ENCODE results near the gene UBC.
"Not testable (repeated sequence)": the region's sequence is repeated elsewhere in the genome, so short reads cannot be mapped to it uniquely, and the experiment has no call there.

Gene UBC

GRCh38 chr12:124930586-124930985 lies 16.1 kb upstream of the UBC start:
- DNase-seq = no peak

DNA sequence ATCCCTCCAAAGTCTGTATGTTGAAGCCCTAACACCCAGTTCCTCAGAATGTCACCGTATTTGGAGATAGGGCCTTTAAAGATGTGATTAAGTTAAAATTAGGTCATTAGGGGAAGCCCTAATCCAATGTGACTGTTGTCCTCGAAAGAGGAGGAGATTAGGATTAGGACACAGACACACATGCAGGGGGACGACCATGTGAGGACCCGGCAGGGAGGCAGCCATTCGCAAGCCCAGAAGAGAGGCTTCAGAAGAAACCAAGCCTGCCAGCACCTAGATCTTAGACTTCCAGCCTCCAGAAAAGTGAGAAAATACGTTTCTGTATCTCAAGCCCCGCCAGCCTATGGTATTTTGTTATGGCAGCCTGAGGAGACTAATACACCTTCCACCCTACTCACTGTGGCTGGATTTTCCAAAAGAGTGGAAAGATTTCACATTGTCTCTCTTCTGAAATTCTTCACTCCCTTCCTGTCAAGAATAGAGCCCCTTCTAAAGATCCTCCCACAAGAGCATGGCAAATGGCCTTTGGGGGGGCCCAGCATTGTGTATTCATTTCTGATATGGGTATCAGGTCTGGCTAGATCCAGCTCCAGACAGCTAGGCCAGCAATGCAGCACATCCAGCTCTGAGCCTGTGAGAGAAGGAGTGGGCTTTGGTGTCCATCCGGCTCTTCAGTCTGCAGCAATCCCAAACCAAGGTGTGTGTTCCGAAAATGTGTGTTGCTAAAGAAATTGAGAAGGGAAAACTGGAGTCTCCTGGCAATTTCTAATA lies 15.4 kb upstream of the UBC start:
- DNase-seq = no peak

- DNase-seq = no peak
These were observed 14.6 kb upstream of the UBC start for GRCh38 chr12:124928912-124929530.

DNA sequence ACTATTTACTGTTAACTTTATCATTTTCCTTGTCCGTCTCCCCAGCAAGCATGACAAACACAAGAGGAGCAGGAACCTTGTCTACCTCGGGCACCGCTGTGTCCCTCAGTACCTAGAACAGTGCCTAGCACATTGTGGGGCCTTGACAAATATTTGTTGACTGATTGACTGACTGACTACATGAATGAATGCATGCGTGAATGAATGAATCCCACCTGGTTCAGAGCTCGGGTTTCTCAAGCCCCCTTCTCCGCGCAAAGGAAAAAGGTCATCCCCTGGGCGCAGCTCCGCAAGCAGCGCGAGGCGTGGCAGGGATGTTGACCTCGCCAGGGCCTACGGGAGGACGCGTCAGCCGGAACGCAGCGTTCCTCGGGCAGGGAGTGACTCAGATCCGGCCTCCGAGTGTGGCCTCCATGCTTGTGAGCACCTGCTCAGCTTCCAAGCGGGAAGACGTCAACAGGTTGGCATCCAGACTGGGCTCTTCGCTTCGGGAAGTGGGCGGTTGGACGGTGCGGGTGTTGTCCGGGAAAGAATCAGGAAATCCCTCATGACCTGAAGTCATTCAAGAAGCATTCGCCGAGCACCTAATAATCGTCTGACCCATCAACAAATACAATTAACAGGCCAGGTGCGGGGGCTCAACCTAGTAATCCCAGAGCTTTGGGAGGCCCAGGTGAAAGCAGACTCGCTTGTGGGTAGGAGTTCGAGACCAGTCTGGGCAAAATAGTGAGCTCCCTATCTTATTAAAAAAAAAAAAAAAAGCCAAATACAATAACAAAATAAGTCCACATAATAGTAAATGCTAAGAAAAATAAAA lies 13.9 kb upstream of the UBC start:
- DNase-seq = peak in 1 of 2 donors; percentile 39

- DNase-seq = peak; percentile 92 to 94
These were observed 13.0 kb upstream of the UBC start for GRCh38 chr12:124927201-124928094.

- DNase-seq = not testable (repeated sequence)
These were observed 11.3 kb upstream of the UBC start for GRCh38 chr12:124925782-124926181.

GRCh38 chr12:124925117-124925516 lies 10.7 kb upstream of the UBC start:
- no peak for DNase-seq

GRCh38 chr12:124923905-124924734 lies 9.7 kb upstream of the UBC start:
- DNase-seq = no peak

DNA sequence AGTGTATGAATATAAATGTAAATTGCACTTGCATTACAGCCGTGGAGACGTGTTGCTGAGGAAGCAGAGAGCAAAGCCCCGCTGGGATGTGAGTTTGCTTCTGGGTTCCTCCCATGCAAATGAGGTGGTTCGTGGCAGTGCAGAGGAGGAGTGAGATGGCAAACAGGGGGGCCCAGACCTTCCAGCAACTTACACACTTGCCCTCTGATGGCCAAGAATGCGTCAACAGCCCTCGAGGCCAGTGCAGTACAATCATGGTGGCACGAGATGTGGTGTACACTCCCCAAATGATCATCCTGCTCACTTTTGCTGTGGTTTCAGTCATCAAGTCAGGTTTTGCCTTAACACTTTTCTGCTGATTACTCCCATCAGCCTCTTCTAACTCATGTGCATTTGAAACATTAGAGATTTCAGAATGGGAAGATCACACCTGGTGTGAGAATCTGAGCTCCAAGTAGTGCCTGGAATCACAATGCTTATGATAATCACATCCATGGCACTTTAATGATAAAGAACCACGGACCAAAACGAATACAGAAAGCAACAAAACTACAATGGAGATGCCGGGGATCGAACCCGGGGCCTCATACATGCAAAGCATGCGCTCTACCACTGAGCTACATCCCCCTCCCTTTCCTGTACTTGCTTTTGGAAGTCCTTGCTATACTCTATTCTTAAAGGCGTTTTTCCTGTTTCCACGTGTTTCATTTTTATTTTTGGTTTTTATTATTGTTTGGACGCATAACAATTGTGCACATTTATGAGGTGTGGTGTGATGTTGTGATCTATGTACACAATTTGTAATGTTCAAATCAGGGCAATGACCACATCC lies 7.0 kb upstream of the UBC start:
- DNase-seq = peak; percentile 79 to 86

GRCh38 chr12:124920353-124920935 lies 6.0 kb upstream of the UBC start:
- no peak for DNase-seq

- peak; percentile 51 to 74 for DNase-seq
These were observed 5.3 kb upstream of the UBC start for GRCh38 chr12:124919521-124920352.

- DNase-seq = not testable (repeated sequence)
These were observed 4.2 kb upstream of the UBC start for GRCh38 chr12:124918622-124918988.

DNA sequence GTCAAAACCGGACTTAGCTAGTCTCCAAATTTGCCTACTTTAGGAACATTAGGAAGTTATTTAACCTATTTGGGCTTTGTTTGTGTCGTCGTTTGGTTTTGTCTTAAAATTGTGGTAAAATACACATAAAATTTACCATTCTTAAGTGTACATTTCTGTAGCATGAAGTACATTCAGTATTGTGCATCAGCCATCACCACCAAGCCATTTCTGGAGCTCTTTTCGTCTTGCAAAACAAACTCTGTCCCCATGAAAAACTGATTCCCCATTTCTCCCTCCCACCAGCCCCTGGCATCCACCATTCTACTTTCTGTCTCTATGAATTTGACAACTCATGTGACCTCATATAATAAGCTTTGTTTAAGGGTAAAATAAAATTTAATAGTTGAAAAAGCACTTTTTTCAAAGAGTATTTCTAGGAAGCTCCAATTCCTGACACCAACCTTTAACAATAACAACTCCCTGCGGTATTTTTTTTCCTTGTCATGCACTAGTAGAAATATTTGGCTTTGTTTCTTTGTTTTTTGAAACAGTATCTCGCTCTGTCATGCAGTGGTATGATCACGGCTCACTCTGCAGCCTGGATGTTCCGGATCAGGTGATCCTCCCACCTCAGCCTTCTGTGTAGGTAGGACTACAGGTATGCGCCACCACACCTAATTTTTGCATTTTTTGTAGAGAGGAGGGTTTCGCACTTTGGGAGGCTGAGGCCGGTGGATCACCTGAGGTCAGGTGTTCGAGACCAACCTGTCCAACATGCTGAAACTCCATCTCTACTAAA lies 3.6 kb upstream of the UBC start:
- DNase-seq = no peak

- peak; percentile 96 to 97 for DNase-seq
These were observed 2.8 kb upstream of the UBC start for GRCh38 chr12:124917135-124917840.

DNA sequence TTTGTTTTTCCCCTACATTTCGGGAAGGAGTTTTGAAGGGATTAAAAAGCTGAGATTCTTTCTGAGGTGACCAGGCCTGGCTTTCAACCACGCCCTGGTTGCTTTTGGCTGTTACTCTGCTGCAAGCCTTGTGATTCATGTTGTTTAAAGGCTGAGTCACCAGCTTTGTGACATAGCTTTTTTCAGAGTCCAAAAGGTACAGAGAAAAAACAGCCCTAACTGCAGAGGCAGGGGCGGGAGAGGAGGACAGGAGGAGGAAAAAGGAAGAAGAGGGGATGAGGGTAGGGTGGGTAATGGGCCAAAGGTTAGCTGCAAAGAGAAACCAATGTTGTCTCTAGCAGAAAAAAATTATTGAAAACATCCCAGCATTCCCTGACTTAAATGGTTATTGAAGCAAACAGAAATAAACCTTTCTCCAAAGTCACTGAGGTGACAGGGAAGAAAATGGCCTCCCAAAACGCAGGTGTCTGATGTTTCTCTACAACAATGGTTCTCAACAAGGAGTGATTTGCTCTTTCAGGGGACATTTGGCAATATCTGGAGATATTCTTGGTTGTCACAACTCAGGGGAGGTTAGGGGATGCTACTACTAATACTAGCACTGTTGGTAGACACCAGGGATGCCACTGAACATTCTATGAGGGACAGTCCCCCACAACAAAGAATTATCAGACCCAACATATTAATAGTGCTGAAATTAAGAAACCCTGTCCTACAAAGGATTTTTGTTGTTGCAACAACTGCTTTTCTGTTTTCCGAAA lies 2.1 kb upstream of the UBC start:
- peak; percentile 40 to 64 for DNase-seq

DNA sequence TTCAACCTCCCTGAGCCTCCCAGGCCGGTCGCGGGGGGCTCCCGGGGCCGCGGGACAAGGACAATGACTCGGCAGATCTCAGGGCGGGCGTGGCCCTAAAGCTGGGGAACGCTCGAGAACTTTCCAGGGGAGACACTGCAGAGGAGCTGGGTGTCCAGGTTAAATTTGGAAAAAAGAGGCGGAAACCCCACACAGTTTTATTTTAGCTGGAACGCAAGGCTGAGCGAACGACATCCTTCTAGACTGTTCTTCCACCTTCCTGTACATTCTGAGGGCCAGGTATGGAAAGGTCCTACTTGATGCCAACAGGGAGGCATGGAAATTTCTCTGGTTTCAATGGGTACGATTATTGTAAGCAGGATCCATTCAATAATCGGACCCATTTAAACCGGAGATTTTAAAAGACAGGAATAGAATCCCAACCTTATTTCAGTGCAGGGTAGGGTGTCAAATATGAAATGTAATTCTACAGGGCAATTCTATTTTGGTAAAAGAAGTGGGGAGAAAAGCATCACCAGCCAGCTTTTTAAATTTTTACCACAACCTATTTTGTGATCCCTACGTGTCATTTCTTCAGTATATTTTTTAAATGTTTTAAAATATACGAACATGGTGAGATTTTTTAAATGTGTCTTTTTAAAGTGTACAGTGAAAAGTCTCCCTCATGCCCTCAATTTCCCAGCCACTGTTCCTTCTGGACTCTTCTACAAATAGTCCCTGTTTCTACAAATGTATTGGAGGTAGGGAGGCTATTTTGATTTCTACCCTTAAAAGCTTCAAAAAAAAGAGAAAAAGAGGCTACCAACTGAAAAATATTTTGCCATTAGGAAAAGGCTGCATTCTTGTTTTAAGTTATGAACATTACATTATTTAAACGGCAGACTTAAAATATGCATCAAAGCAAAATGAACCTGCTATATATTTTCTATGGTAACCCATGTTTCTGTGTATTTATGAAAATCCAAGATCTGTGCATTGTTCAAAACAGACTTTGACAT lies 1.1 kb upstream of the UBC start:
- no peak for DNase-seq

All from CD4-positive, alpha-beta T cell treated with Interleukin-1 beta for 1 hour (primary cell).